GM21528 (cell line): ENCODE measurements around the gene MGAT5.

Source experiments
- ATAC-seq: cut with Tn5 transposase; IDR thresholded peaks from one replicate; pipeline ENCODE4 v1.9.1; 2021; ENCODE audit warnings: mild to moderate bottlenecking, moderate library complexity; ENCODE audit not compliant: unreplicated experiment, low FRiP score

The MGAT5 gene

DNA sequence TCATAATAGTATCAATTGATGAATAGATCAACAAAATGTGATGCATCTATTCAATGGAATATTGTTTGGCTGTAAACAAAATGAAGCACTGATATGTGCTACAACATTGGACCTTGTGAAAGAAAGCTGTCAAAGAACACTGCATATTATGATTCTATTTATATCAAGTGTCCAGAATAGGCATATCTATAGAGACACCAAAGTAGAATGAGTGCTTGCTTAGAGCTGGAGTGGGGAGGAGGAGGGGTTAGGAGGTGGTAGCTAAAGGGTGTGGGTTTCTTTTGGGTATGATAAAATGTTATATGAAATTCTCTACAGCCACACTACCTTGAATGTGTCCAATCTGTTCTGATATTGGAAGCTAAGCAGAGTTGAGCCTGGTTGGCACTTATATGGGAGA, 23.0 kb upstream of the MGAT5 start:
- ATAC-seq, result no peak

DNA sequence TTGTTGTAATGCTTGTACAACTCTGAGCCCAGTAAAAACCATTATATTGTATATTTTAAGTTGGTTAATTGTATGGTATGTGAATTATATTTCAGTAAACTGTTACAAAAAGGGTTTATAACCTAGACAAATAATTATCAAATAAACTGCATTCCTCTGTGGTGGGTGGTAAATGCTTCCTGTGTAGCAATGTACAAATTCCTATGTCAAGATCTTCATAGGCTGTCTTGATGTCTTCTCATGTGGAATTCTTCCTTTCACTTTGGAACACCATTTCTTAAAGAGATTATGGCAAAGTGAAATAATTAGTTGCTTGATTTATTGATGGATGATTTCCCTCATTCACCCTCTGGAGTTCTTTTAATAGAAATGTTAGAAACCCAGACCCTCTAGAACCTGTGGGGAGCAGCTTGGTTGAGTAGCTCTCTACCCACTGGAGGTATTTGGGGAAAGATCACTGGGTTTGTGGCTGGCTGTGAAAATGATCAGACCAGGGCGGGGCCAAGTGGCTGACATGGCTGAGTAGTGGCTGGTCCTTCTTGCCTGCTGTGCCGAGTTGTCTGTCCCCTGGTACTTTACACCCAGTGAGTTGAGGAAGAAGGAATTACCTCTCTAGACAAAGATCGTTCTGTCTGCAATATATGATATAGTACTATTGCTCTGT, 22.4 kb upstream of the MGAT5 start:
- no peak for ATAC-seq

DNA sequence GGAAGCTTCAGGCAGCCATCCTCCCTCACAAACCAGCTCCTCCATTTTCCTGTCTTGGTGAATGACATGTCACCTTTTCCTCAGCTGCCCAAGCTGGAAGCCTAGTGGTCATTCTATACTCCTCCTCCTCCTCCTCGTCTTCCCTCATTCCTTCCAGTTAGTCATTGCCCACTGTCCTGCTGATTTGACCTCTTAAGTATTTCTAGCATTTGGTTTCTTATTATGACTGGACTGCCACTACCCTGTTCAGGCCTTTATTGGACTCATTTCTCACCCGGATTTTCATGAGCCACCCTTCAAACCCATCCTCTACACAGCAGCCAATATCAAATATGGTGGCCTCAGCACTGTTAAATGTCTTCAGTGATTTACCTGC, 21.9 kb upstream of the MGAT5 start:
- no peak for ATAC-seq

DNA sequence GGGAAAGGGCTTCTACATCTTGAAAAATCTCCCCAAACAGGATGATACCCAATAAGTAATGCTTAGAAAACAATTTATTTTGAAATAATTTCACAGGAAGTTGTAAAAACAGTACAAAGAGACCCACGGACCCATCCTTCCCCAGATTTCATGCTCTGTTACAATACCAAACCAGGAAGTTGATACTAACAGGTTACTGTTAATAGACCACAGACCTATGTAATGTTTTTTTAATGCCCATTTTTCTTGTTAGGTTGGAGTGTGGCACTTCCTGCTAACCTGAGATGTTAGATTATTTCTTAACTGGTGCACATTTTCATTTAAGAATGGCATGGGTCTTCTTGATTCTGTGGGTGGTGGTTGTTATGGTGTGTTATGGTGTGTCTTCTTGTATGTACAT, 21.4 kb upstream of the MGAT5 start:
- ATAC-seq, result no peak

DNA sequence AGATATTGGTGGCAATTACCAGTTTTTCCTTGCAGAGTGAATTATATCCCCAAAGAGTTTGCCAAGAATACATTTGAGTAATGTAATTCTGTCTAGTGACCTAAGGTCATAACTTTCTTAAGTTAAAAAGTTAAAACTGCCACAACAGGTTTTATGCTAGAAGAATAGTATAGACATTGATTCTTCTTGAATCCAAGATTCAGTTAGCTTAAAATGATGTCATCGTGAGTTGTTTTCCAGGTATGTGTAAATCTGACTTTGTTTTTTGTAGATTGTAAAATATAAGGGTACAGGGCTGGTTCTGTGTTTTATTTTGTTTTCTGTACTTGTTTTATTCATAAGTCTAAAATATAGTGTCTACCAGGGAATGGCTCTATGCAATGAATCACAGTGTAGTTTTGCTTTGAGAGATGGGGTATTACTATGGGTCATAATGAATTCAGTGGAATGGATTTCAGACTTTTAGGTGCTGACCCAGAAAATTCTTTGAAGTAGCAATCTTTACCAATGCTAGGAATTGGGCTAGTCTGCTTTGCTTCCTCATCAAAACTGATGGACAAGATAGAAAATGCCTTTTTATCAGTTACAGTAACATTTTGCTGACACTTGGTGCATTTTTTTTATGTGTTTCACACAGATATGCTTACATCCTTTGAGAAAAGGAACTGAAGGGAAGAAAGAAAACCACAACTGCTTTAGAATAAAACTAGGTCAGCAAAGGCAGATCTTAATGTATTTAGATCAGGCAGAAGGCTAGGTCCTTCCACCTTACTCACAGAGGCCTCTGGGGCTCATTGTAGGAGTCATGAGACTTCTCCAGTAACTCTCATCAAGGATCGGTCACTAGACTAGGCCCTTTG, 20.8 kb upstream of the MGAT5 start:
- peak; percentile 48 for ATAC-seq

DNA sequence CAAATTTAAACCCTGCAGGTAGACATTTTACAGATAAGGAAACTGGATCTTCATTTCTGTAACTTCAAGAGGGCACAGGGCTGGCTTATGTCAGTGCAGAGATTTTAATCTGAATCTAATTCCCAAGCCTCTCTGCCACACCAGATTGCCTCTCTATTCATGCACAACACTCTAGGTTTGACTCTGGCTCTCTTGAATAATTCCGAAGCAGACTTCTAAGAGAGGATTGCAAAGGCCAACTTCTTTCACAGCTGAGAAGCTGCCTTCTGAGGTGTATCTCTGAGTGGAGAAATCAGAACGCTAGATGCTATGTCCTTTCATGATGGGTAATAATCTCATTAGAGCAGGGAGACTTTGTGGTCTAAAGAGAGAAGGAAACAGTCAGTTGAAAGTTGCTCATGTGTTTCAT, 20.1 kb upstream of the MGAT5 start:
- peak; percentile 62 for ATAC-seq

DNA sequence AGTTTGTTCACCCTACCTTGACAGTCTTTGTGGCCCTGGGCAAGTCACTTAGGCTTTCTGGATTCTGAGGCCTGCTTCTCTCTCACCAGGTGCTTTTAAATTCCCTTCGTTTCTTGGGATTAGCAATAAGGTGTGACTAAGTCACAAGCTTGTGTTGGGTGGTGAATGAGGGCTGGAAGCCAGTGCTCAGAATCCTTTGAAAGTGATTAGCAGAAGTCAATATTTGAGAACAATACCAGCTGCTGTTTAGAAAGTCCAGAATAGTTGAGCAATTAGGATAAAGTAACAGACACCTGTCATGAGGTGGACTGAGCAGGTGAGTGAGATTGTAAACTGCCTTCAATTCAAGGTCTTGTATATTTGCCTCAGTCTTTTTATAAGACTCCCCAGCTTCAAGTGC, 19.3 kb upstream of the MGAT5 start:
- ATAC-seq, result no peak

DNA sequence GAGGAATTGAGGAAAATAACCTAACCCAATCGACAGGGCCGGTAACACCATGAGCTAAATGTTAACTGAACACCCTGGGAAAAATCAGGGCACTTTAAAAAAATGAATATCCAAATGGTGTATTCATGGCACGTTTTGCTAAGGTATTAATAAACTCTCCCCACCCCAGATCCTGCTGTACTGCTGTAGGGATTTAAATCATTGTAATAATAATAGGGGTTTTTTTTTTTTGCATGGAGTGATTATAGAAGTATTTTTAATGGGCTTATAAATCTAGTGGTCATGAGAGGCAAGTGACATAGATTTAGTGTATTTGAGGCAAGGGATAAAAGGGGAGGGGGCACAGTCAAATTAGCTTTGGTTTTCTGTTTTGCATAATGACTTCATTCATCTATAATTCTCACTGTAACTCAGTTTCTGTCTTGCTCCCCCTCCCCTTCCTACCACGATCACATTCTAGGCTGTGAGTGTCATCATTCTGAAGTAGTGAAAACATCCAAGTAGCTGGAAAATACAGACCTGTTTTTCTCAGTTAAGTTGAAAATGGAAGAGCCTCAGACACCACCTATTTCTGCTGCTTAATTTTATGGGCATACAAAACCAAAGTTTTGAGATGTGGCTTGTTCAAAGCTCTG, 18.2 kb upstream of the MGAT5 start:
- no peak for ATAC-seq

DNA sequence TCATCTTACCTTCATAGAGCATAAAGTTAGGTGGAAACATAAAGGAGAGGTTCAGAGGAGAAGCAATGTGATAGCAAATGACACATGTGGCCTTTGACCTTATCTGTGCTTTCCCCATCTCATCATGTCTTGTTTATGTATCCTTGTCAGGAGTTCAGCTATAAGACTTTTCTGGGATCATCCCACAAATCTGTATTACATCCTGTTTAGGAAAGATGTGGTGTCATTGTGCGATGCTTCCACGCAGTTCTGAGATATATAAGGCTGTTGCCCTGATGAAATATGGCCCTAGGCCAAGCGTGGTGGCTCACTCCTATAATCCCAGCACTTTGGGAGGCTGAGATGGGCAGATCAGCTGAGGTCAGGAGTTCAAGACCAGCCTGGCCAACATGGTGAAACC, 15.5 kb upstream of the MGAT5 start:
- no peak for ATAC-seq

DNA sequence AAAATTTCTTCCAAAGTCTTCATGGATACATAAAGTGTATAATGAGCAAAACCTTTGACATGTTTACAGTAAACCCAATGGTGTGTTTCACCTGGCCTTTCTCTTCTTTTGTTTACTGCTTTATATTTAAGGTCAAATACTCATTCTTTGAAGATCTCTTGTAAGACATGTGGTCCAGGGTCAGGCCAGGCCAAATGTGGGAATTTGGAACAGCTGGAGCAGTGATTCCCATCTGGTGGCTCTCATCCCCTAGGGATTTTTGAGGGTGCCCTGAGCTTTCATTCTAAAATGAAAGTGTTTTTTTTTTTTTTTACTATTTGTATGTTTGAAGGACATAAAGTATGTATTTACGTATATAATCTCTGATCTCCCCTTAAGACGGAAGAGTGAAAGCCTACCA, 13.8 kb upstream of the MGAT5 start:
- no peak for ATAC-seq

DNA sequence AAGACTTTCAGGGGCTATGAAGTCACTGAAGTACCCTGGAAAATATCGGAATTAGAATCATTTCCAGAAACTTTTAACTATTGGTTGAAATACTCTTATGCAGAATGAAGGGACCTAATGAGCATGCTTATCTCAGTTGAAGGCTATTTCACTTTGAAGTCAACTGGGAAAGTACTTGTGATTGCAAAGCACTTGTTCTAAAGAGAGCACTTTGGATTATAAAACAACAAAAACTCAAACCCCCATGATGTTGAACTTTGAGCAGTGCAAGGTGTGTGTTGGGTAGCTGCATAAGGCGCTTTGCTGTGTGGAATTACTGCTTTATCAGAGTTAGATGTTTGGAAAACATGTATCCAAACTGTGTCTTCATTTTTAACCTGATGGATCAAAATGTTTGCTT, 12.0 kb upstream of the MGAT5 start:
- ATAC-seq, result no peak

DNA sequence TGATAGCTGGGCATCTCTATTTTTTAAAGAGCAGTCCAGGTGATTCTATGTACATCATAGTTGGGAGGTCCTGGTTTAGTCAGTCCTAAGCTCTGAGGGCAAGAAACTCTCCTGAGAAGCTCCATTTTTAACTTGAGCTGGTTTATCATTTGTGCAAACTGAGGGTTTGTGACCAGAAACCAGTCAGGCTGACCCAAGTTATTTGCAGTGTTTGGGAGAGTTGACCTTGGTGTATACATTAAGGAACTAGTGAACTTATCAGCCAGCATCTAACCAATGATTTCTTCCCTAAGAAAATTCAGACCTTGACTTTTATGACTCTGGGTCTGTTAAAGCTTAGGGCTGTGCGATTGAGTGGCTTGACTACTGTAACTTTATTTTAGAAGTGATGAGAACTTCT, 10.6 kb upstream of the MGAT5 start:
- ATAC-seq, result no peak

DNA sequence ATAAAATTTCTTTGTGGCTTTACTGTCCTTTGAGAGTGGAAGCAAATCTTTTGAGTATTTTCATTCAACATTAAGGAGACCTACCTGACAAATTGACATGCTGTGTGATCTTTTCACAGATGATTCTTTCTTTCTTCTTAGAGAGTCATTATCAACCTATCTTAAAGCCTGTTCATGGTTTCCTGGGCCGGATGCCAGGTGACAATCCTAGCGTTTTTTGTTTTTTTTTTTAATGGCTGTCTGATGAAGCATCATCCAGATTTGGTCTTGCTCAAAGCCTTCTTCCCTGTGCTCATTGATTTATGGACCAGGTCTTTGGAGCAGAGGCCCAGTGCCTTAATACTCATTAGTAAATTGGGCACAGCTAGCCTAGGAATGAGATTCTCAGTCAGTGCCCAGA, 9.8 kb upstream of the MGAT5 start:
- ATAC-seq, result no peak

DNA sequence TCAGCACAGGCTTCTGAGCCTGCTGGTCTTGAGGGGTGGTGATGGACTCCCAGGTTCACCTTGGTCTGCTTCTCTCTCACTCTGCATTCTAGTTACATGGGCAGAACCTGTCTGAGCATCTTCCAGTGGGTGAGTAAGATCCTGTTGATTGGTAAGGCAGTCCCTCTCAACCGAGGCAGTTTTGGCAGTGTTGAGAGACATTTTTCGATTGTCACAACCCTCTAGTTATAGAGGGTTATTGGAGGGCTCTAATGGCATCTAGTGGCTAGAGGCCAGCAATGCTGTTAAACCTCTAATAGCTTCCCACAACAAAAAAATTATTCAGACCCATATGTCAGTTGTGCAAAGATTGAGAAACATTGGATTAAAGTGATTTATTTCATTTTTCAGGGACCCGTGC, 9.3 kb upstream of the MGAT5 start:
- ATAC-seq, result no peak

DNA sequence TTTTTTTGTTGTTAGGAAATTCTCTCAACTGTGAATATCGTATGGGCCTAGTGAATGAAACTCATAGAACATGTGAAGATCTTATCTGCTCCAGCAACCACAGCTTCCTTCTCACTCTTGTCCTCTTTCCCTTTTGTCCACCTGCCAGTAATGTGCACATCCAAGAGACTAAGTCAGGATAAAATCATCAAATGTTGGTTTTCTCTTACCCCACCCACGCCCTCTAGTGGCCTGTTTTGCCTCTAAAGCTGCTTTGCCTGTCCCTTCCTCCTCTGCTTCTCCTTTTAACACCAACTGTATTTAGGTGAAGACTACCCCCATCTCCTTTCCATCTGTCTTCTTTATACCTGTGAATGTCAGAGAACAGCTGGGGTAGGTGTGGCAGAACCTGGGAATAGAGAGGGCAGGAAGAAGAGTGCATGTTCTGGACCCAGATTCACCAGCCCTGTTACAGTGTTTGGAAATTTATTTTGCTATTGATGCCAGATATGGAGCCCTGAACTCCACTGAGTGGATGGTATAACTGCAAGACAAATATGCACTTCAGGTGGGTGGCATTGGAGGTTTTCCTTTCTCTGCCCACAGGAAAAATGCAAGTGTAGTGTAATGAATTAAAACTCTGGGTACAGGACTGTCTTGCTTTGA, 8.4 kb upstream of the MGAT5 start:
- ATAC-seq, result no peak

DNA sequence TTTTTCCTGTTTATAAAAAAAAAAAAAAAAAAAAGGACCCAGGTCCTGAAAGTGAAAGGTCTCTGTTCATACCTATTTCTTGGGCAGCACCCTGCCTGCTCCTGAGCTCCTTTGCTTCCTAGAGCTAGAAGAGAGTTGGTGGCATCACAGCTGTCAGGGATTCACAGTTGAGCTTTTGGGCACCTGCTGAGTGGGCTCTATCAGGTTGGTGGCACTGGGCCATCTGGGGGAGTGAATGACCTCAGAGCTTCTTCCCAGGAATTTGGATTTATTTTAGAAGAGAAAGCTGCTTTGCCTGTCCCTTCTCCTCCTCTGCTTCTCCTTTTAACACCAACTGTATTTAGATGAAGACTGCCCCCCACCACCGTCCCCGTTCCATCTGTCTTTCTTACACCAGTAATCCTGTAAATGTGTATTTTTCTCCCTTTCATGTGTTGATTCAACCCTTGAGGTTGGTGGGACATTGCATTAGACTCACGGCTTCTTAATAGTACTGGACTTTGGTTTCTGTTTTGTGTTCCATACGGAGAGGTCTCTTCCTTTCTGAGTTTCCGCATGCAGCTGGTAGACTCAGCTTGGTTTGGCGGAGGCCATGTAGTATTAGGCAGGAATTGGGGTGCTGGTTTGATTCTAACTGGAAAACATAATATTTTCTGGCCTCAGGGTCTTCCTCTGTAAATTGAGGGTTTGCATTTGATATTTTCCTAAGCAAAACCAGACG, 7.6 kb upstream of the MGAT5 start:
- no peak for ATAC-seq

DNA sequence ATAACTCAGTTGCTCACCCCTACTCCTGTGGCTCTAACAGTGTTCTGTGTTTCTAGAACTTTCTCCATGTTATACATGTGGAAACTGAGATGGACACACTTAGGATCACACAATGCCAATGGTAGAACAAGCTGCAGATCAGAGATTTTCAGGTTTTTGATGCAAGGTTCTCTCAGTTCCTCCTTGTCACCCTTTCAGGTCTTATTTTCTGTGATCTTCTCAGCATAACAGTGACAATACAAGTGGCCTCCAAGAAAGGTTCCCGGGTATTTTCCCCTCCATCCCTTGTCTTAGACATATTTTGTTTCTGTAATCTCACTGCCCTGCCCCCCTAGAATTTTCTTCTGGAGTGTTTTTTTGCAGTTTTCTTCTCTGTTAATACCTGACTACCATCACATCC, 6.2 kb upstream of the MGAT5 start:
- ATAC-seq, result peak; percentile 44

DNA sequence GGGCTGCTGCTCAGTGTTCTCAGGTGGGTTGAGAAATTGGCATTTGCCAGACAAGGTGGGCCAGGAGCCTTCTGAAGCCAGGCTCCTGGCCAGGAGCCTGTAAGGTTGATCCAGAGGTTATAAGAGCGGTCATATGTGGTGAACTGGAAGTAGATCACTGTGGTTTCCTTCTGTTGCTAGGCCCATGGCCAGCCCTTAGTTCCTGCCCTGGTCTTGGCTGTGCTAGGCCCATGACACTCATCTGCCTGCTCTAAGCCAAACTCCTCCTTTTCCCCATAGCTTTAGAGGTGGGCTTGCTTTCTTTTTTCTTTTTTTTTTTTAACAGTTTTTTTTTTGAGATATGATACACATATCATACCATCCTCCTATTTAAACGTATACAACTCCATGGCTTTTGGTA, 5.0 kb upstream of the MGAT5 start:
- ATAC-seq, result no peak

DNA sequence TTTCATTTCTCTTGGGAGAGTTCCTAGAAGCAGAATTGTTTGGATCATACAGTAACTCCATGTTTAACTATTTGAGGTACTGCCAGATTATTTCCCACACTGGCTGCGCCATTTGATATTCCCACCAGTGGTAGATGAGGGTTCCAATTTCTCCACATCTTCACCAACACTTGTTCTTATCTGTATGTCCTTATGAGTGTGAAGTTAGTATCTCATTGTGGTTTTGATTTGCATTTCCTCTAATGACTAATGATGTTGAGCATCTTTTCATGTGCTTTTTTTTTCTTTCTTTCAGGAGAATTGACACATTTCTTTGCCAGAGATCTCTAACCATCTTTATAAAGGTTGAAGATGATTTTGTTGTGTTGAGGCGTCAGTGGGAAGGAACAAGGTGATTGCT, 4.1 kb upstream of the MGAT5 start:
- ATAC-seq, result no peak

DNA sequence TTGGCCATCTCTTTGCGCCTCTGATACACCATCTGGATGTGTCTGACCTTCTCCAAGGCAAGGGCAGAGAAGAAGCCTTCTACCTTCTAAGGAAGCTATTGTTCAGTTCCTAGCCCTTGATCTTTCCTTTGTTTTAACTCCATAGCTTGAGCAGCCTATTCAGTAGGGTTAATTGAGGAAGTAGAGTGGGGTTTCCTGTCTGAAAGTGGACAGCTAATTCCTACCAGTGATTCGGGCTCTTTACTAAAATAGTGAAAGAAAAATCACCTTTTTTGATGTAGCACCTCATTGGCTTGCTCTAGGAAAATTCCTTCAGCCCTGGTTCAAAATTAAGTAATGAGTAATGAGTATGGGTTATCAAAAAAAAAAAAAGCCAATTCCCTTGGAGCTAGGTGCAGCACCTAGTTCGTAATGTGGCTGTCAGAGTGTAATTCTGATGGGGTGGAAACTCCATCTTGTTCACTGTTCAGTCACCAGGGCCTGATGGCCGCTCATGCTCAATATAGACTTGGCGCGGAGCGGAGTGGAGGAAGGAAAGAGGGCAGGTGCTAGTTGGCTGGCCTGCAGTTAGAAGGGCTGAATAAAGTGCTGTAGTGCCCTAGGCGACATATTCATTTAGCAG, 2.9 kb upstream of the MGAT5 start:
- ATAC-seq, result no peak
